Breast epithelium (tissue), 4 donors: ENCODE data around the gene DNAJC2. TPM values are rescaled to one million over a fixed set of nuclear protein-coding genes. Genes with fewer than 3 reads are reported as not detected.
"Not testable (repeated sequence)": the region's sequence is repeated elsewhere in the genome, so short reads cannot be mapped to it uniquely, and the experiment has no call there.

Experiments
- DNase-seq, 2 donors: peaks; one replicate each; pipeline ENCODE4 v3.0.0-alpha.2; 2019; ENCODE audit warnings: low spot score in 2 of 2
- H3K27ac ChIP-seq, 2 donors: fragments of 200-600 bp; sonication (generic) in 1 of 2; one replicate each; pipeline ENCODE4 v1.5.1; 2016 to 2019; ENCODE audit warnings: mild to moderate bottlenecking in 1 of 2
- H3K27me3 ChIP-seq, 2 donors: fragments of 200-600 bp; sonication (generic) in 1 of 2; one replicate each; pipeline versions ENCODE4 v1.5.1 to v1.6.0; 2017 to 2019; ENCODE audit warnings: control low read depth in 1 of 2, mild to moderate bottlenecking in 1 of 2
- H3K36me3 ChIP-seq: fragments of 200-600 bp; one replicate; pipeline ENCODE4 v1.5.1; 2019
- H3K4me1 ChIP-seq, 2 donors: fragments of 200-600 bp; sonication (generic); one replicate each; pipeline ENCODE4 v1.5.1; 2016 to 2019; ENCODE audit warnings: control low read depth in 1 of 2
- H3K4me3 ChIP-seq, 3 donors: fragments of 200-600 bp; sonication (generic); 1 replicate in 2 of 3; 2 replicates in 1 of 3; pipeline ENCODE4 v1.5.1; 2016 to 2019; ENCODE audit warnings: mild to moderate bottlenecking in 3 of 3, moderate library complexity in 2 of 3
- H3K9me3 ChIP-seq, 2 donors: fragments of 200-600 bp; sonication (generic) in 1 of 2; one replicate each; pipeline ENCODE4 v1.5.1; 2016 to 2019; ENCODE audit warnings: control low read depth in 1 of 2
- POLR2A ChIP-seq: fragments of 450-650 bp; IDR thresholded peaks from one replicate; pipeline ENCODE4 v1.6.1; 2016; ENCODE audit warnings: antibody characterized with exemption, mild to moderate bottlenecking, moderate library complexity
- POLR2AphosphoS5 ChIP-seq, 3 donors: sonication (generic); formaldehyde crosslinking; IDR thresholded peaks; one replicate each; pipeline ENCODE4 v1.6.1; 2017; ENCODE audit warnings: antibody characterized with exemption in 3 of 3
- intact Hi-C: fragments of 100-400 bp; cut with DNase I; formaldehyde crosslinking; loops from one replicate; pipeline ENCODE4 v1.15.1; 2023; ENCODE audit warnings: low total_unique reads
- total RNA-seq, 3 donors: library from RNA; depleted of rRNA; stranded (reverse); fragments of >200 nt; gene quantifications; one replicate each; pipeline ENCODE4 v1.1.0, GENCODE V29; 2016
- TF ChIP-seq, protein P1 (sequence below), 3 donors: fragments of 450-650 bp; IDR thresholded peaks; one replicate each; pipeline ENCODE4 v1.5.1; 2016 to 2017; ENCODE audit warnings: antibody characterized with exemption in 3 of 3, mild to moderate bottlenecking in 3 of 3, moderate library complexity in 3 of 3

The DNAJC2 gene
- total RNA-seq, 3 donors from 2014 or later: 12.8 to 26.1 (median 21.3) TPM

DNA sequence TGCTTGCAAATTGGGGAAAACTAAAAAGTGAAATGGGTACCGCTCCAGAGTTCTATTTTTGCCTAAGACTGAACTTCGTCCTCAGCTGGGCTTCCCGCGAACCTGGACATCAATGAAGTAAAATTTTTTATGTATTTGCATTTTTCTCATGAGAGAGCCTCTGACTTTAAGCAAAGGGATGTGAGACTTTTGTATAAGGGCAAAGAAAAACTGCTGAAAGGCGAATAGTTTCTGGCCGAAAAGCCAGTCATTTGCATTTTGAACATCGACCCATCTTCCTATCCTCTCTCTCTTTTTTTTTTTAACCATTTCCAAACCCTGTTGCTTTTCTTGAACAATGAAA lies 46.8 kb downstream of the DNAJC2 start:
- peak overlapping the region; percentile 92 to 95 for H3K27ac ChIP-seq
- DNase-seq: no peak
- H3K4me1 ChIP-seq: peaks cover 3 to 12% of the 10 kb centered on the region in 2 donors
- intact Hi-C loops: no loop called here
- TF ChIP-seq, protein P1, sequence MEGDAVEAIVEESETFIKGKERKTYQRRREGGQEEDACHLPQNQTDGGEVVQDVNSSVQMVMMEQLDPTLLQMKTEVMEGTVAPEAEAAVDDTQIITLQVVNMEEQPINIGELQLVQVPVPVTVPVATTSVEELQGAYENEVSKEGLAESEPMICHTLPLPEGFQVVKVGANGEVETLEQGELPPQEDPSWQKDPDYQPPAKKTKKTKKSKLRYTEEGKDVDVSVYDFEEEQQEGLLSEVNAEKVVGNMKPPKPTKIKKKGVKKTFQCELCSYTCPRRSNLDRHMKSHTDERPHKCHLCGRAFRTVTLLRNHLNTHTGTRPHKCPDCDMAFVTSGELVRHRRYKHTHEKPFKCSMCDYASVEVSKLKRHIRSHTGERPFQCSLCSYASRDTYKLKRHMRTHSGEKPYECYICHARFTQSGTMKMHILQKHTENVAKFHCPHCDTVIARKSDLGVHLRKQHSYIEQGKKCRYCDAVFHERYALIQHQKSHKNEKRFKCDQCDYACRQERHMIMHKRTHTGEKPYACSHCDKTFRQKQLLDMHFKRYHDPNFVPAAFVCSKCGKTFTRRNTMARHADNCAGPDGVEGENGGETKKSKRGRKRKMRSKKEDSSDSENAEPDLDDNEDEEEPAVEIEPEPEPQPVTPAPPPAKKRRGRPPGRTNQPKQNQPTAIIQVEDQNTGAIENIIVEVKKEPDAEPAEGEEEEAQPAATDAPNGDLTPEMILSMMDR (IDR thresholded peaks at IDR 0.05): no peak
- TF ChIP-seq POLR2A: no peak
- peak overlapping the region; percentile 79 to 96 (median 84) for H3K4me3 ChIP-seq
- no peaks in the 10 kb centered on the region for H3K27me3 ChIP-seq
- no peaks in the 10 kb centered on the region for H3K9me3 ChIP-seq
- no peaks in the 10 kb centered on the region for H3K36me3 ChIP-seq

DNA sequence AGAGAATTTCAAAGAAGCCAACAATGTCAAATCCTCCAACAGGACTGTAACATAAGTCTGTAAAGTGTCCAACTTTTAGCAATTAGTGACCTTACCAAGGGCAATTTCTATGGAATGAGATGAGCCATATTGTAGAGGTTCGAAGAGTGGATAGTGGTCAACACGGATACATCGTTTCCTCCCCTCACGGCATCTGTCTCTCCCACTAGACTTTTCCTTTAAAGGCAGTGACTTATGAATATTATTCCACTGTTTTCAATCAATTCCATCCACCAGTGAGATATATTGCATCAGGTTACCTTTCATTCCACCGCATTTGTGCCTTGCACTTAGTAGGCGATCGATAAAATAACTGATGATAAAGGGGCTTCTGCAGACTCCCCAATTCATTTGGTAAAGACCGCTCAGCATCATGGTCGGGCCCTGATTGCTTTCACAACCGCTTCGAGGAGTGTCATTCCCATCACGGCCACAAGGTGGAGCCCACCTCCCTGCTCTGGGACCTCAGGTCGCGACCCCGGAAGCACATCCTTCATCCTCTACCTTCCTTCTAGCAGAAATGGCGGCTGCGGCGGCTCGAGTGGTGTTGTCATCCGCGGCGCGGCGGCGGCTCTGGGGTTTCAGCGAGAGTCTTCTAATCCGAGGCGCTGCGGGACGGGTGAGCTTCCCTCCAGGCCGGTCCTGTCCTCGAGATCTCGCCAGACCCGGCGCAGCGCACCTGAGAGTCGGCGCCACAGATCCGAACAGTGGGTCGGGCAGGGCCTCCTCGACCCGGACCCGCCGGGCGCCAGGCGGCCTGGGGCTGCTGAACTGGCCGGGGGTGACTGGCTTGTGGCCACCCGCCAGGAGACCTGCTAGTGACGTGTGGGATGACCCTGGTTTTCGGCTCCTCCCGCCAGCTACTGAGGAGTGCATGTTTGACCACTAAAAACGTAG lies 47.4 kb downstream of the DNAJC2 start, which contains the start of gene PMPCB:
Gene PMPCB (plus strand): TSS at position 535 of the 936 bp plus-strand sequence. CDS start 25 bp downstream, at position 560.
- H3K27ac ChIP-seq: peak within 1 kb of the TSS; percentile 92 to 95

DNA sequence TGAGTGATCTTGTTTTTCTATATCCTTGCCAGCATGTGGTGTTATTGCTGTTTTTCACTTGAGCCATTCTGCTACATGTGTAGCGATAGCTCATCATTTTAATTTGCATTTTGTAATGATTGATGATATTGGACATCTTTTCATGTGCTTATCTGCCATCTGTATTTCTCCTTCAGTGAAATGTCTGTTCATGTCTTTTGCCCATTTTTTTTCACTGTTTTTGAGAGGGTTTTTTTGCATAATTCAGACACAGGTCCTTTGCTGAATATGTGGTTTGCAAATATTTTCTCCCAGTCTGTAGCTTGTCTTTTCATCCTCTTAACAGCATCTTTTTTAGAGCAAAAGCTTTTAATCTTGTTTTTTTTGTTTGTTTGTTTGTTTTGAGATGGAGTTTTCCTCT lies 51.0 kb downstream of the DNAJC2 start:
- intact Hi-C loops: no loop called here
- peaks cover under 1 to 4% of the 10 kb centered on the region in 2 donors for H3K4me1 ChIP-seq
- H3K4me3 ChIP-seq: no peak overlapping the region
- H3K9me3 ChIP-seq: no peaks in the 10 kb centered on the region
- no peaks in the 10 kb centered on the region for H3K36me3 ChIP-seq
- DNase-seq: no peak
- TF ChIP-seq, protein P1 (IDR thresholded peaks at IDR 0.05): no peak
- TF ChIP-seq POLR2A (no peak), POLR2AphosphoS5 (IDR thresholded peaks at IDR 0.05) (no peak)
- H3K27me3 ChIP-seq: no peaks in the 10 kb centered on the region
- no peak overlapping the region for H3K27ac ChIP-seq

More for the DNA sequence above, 47.4 kb downstream of the DNAJC2 start, which contains the start of gene PMPCB:
- intact Hi-C loops: no loop called here
- Histone ChIP-seq H3K36me3 (no peaks in the 10 kb centered on the region), H3K4me3 (peak within 1 kb of the TSS; percentile 79 to 96 (median 84)), H3K9me3 (no peaks in the 10 kb centered on the region), H3K27me3 (no peaks in the 10 kb centered on the region), H3K4me1 (peaks cover 3 to 12% of the 10 kb centered on the region in 2 donors)
- peak; percentile 94 to 96 for DNase-seq
- TF ChIP-seq, protein P1 (IDR thresholded peaks at IDR 0.05): peak; percentile 86 to 97 (median 94)
- TF ChIP-seq POLR2AphosphoS5 (IDR thresholded peaks at IDR 0.05): peak; percentile 65 to 91 (median 89)
- TF ChIP-seq POLR2A: no peak

DNA sequence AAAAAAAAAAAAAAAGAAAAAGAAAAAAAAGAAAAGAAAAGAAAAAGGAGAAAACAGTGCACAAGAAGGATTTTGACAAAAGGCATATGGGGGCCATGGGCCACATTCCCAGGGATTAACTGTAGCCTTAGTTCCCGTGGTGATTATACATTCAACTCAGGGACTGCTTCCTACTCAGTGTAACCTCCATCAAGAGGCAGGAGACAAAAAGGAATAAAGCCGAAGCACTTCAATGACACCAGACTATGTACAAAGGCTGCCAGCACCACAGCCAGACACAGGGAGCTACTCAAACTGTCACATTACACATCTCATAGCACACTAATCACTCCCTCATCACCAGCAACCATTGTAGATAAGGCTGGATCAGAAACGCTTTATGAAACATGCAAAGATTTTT lies 52.4 kb downstream of the DNAJC2 start:
- Histone ChIP-seq H3K36me3 (no peaks in the 10 kb centered on the region), H3K27me3 (no peaks in the 10 kb centered on the region), H3K4me1 (no peaks in the 10 kb centered on the region), H3K4me3 (no peak overlapping the region), H3K9me3 (no peaks in the 10 kb centered on the region), H3K27ac (no peak overlapping the region)
- intact Hi-C loops: no loop called here
- TF ChIP-seq POLR2AphosphoS5 (IDR thresholded peaks at IDR 0.05): no peak
- no peak for TF ChIP-seq POLR2A
- TF ChIP-seq, protein P1 (IDR thresholded peaks at IDR 0.05): no peak
- no peak for DNase-seq

DNA sequence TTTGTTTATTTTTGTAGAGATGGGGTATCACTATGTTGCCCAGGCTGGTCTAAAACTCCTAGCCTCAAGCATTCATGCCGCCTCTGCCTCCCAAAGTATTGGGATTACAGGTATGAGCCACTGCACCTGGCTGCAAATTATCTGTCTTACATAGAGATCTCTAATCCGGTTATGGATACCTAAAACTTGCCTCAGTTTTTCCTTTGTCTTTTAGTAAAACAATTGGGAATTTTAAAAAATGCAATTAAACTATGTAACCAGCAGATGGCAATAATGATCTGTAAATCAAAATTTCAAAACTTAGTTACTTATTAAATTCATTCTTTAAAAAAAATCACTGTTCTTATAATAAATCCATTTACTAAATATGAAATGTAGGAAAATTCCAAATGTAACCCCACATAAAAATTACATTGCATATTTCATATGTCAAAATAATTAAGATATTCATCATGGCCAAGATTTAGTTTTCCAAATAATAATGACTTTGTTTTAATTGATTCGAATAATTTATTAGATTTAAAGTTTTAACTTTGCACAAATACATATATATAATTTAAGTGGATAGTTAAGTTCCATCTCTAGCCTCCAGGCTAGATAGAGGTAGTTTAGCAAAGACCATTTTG lies 61.7 kb downstream of the DNAJC2 start:
- intact Hi-C loops, H3K4me1 ChIP-seq, H3K27me3 ChIP-seq, H3K36me3 ChIP-seq, H3K4me3 ChIP-seq, H3K27ac ChIP-seq, DNase-seq, H3K9me3 ChIP-seq: not testable (repeated sequence)

DNA sequence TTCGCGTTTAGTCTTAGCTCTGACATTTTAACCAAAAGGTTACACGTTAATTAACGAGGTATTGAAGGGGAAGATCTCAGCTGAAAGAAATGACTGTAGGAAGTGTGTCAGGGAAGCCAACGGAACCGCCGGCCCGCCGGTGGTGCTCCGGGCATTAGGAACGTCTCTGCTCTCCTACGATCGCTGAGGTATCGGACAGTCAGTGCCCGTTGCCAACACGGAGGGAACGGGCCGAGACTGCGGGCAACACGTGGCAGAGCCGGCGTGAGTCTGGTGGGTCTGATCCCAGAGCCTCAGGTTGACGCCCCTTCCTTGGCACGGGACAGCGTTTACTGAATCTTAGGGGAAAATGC lies 63.8 kb downstream of the DNAJC2 start:
- H3K27me3 ChIP-seq, DNase-seq, H3K36me3 ChIP-seq, H3K4me1 ChIP-seq, H3K9me3 ChIP-seq, intact Hi-C loops: not testable (repeated sequence)
- Histone ChIP-seq H3K27ac (peak overlapping the region in 1 of 2 donors; percentile 58), H3K4me3 (peak overlapping the region; percentile 47 to 84 (median 62))

DNA sequence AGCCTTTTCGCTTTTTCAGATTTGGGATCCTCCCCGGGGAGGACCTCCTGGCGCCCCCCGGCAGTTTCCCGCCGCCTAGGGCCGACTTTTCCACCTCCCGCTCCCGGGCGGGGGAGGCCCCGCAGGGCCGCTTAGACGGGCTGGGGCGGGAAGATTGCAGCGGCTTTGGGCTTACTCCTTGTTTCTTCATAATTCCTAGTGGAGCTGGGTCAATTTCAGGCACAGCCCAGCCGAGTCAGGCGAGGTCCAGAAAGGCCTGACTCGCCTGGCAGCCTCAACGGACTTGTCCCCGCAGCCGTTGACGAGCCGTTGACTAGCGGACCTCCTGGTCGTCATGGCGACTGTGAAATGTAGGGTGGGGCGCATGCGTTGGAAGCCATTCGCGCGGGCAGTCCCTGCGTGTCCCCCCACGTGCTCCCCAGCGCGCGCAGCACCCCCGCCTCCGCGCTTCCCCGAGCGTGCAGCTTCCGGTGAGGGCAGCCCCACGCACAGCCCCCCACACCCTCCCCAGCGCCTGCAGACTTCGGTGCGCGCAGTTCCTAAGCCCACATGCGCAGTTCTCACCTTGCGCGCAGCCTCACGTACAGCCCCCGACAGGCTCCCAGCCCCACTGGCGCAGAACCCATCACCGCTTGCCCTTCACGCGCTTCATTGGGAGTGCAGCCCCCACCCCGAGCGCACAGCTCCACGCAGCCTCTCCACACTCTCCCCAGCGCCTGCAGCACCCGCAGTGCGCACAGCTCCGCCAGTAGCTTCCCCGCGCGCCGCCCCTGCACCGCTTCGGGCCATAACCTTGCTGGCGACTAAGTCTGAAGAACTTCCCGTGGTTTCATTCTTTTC lies 64.4 kb downstream of the DNAJC2 start:
- H3K9me3 ChIP-seq, H3K36me3 ChIP-seq, H3K27me3 ChIP-seq, DNase-seq, H3K4me1 ChIP-seq, intact Hi-C loops: not testable (repeated sequence)
- H3K4me3 ChIP-seq: peak overlapping the region; percentile 47 to 84 (median 62)
- peak overlapping the region in 1 of 2 donors; percentile 58 for H3K27ac ChIP-seq

DNA sequence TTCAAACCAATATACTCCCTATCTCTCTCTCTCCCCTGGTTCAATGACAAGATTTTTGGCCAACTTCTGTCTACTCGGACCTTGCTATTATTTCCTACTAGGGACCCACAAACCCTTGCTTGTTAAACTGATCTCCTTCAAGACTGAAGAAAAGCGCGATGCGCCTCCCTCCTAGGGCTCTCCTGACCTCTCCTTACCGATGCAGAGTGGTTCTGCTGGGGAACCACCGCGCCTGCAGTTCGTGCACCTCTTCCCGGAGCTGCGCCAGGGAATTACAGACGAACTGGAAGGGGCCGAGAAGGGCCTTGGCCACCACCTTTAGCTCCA lies 65.0 kb downstream of the DNAJC2 start:
- DNase-seq, H3K27ac ChIP-seq, H3K4me1 ChIP-seq: not testable (repeated sequence)

More for the DNA sequence above, 65.0 kb downstream of the DNAJC2 start:
- peak overlapping the region; percentile 47 to 84 (median 62) for H3K4me3 ChIP-seq
- intact Hi-C loops, H3K9me3 ChIP-seq, H3K36me3 ChIP-seq, H3K27me3 ChIP-seq: not testable (repeated sequence)
